GM21786 (cell line): ENCODE results near the gene MAGEB2.
"Not testable (repeated sequence)": the region's sequence is repeated elsewhere in the genome, so short reads cannot be mapped to it uniquely, and the experiment has no call there.

Experiments
- ATAC-seq: cut with Tn5 transposase; IDR thresholded peaks from one replicate; pipeline ENCODE4 v1.9.1; 2021; ENCODE audit not compliant: unreplicated experiment

MAGEB2 gene, protein sequence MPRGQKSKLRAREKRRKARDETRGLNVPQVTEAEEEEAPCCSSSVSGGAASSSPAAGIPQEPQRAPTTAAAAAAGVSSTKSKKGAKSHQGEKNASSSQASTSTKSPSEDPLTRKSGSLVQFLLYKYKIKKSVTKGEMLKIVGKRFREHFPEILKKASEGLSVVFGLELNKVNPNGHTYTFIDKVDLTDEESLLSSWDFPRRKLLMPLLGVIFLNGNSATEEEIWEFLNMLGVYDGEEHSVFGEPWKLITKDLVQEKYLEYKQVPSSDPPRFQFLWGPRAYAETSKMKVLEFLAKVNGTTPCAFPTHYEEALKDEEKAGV

DNA sequence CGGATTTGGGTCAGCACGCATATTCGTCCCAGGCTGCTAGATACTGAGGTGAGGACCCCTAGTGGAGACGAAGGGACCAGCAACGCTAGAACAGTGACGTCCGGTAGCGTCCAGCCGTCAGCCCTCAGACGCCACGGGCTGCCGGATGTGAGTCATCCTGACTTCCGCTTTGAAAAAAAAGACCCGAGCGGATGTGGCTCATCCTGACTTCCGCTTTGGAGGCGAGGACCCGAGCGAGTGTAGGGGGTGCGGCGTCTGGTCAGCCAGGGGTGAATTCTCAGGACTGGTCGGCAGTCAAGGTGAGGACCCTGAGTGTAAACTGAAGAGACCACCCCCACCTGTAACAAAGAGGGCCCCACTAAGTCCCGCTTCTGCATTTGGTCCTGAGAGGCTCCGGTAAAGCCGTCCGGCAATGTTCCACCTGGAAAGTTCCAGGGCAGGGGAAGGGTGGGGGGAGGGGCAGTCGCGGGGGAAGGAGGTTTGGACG is at the start of gene MAGEB2:
TSS of gene MAGEB2 (plus strand) at position 207 of the 487 bp plus-strand sequence. CDS start 3,018 bp downstream, outside the sequence.
- ATAC-seq = no peak

DNA sequence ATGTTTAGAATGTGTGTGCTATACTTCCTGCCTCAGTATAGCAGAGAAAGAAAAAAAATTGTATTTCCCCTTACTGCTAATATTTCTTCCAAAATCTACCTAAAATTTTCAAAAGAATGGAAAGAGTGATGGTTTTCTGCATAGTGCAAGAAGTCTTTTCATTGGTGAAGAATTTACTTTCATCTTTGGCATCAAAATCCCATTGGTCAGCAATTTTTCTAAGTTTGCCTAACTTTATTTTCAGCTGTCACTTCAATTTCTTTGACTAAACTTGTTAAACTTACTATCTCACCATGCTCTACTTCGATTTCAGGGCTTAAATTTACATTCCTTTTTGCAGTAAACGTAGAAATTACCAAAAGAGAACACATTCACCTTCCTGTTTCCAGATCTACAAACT is 44.5 kb upstream of the MAGEB2 start:
- no peak for ATAC-seq

DNA sequence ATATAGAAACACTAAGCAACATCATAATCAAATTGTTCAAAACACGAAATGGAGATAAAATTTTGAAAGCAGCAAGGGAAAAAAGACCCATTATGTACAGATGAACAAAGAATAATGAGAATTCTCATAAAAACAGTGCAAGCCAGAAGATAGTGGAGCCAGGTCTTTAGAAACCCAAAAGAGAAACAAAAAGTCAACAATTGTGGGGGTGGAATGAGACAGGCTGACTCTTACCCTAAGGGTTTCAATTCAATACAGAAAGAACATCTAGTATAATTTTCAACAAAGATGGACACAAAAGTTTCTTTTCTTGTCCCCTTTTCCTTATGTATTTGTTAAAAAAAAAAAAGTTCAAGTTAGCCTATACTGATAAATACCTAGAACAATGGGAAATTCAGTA is 34.0 kb upstream of the MAGEB2 start:
- no peak for ATAC-seq

DNA sequence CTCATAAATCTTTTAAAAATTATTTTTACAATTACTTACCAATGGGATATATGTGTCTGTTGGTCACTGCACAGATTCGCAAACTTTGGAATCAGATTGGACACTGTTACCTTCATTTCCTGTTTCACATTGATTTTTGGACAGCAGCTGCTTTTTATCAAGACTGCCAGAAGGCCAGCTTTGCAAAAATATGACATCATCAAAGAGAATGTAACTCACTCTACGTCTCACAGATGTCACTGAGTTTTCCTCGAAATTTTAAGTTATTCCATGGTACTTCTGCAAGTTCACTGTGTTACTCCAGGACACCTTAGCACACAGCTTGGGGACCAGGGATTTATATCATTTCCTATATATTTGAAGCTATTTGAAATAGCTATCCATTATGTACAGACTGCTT is 31.8 kb upstream of the MAGEB2 start:
- ATAC-seq = no peak

DNA sequence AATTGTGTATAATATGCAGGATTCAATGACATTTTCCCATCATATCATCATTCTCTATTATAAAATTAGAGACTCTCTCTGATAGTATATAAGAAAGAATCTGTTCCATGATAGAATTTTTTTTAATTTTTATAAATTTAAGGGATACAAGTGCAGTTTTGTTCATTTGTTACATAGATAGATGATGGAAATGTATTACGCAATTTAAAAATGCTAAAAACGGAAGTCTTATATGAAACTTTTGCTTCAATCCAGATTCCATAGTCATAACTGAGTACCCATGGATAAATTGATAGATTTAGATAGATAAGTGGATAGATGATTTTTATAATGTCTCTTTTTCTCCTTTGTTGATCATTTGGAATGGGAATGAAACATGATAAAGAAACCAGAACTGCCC is 24.9 kb upstream of the MAGEB2 start:
- ATAC-seq = no peak

DNA sequence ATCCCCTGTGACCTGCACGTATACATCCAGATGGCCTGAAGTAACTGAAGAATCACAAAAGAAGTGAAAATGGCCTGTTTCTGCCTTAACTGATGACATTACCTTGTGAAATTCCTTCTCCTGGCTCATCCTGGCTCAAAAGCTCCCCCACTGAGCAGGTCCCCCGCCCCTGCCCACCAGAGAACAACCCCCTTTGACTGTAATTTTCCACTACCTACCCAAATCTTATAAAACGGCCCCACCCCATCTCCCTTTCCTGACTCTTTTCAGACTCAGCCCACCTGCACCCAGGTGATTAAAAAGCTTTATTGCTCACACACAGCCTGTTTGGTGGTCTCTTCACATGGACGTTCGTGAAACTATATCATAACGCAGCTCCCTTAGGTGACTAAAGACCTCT is 21.5 kb upstream of the MAGEB2 start:
- ATAC-seq = not testable (repeated sequence)

DNA sequence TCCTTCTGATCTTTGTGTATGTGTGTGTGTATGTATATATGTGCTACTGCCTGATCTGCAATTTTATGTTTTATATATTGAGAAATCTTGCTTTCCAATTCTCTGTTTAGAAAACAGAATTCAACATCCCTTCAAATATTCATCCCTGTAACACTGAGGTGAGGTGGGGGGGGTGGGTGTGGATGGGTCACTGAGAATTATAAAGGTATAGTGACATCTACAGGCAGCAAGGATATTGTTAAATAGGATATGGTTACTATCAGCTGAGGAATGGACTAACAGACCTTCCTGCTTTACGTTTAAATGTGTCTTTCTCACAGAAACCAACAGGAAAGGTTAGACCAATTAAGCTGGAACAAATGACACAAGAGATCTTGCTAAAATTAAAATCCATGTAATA is 19.0 kb upstream of the MAGEB2 start:
- peak; percentile 52 for ATAC-seq

DNA sequence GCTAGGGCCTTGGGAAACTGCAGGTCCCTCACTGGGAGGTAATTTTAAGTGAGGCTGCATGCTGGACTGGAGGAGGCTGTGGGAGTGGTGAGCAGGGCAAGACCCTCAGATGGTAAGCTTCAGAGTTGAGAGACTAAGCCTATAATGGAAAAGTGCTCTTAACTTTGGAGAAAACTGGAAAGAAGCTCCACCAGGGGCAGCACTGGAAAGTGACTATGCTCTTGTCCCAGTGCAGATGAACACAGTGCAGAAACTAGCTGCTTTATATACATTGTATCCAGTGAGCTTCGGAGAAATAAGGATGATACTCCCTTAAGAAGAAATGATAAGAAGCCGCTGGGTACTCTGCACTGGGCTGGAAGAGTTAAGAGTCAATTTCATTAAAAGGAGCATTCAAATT is 3.2 kb upstream of the MAGEB2 start:
- ATAC-seq = no peak

DNA sequence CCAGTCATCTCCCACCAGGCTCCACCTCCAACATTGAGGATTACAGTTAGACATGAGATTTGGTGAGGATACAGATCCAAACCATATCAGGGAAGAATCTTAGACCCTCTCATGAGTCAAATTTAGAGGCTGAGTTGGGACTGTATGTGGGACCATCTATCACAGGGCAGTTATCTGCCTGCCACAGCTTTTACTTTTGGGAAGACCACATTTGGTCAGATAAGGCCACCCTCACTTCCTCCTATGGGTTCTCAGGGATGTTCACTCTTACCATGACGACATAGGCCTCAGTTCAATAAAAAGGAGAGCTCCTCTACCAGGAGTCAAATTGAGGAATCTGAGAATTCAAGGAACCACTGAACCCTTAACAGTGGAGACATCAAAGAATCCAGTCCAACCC is 2.1 kb downstream of the MAGEB2 start:
- ATAC-seq = no peak

DNA sequence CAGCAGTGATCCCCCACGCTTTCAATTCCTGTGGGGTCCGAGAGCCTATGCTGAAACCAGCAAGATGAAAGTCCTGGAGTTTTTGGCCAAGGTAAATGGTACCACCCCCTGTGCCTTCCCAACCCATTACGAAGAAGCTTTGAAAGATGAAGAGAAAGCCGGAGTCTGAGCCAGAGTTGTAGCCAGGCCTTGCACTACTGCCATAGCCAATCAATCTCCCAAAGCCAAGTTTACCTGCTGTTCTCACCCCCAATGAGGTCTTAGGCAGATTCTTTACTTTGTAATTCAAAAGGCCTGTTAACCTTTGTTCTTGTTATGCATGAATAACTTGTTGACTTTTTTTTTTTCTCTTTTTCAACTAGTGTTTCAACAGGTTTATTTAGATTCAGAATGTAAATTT is 4.0 kb downstream of the MAGEB2 start:
- no peak for ATAC-seq

DNA sequence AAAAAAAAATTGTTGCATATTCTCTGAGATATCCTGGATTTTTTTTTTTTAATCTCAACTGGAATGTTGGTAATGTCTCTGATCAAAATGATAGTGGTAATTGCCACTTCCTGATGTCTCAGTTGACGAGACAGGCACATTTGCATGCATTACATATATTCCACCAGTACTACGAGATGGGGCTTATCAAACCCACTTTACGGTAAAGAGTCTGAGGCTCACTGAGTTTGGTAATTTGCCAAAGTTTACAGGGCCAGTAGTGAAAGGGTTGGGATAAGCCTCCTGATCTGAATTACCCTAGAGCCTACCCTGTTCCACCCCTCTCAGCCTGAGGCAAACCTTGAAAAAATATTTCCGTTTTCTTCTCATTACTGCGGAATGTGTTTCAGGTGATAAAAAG is 5.3 kb downstream of the MAGEB2 start:
- no peak for ATAC-seq

DNA sequence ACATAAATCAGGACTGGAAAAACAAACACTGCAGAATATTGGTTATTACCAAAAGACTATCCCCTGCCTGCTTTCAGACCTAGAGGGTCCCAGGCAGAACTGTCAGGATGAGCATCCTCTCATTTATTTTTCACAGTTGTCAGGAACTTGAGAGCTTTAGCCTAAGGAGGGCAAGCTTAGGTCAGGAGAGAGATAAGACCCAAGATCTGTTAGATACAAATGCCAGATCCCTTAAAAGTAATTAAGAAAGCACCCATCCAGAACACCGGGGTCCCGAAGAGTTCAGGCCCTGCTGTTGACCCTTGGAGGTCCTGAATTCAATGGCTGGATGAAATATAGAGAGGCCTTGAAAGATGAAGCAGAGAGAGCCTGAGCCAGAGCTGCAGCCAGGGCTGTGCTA is 9.2 kb downstream of the MAGEB2 start:
- no peak for ATAC-seq

DNA sequence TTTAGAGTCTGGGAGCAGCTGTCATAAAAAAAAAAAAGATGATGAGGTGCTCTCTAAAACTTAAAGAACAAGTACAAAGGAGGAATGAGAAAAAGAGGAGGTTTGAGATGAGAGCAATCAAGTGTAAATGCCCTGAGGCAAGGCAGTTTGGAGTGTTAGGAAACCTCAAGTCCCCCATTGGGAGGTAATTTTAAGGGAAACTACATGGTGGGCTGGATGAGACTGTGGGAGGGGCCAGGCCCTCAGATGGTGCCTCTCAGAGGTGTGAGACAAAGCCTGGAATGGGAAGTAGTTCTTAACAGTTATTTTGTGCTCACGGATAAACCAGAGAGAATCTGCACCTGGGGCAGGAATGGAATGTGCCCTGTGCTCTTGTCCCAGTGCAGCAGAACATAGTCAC is 13.2 kb downstream of the MAGEB2 start:
- ATAC-seq = no peak

DNA sequence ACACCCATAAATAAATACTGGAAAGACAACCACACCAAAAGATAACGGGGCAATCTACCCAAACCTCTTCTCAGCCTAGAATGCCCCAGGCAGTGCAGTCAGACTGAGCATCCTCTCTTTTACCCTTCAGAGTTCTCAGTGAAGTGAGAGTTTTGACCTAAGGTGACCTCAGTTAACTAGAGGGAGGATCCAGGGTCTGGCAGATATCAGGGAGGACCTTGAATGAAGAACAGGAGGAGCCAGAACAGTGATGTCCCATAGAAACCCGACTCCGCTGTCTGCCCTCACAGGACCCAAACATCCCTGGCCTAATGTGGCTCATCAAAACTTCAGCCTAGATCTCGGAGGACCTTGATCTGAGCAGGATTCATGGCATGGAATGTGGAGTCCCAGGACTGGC is 15.0 kb downstream of the MAGEB2 start, which contains the start of gene MAGEB3:
TSS of gene MAGEB3 (plus strand) at position 263 of the 400 bp plus-strand sequence. CDS start 5,268 bp downstream, outside the sequence.
- ATAC-seq = no peak

DNA sequence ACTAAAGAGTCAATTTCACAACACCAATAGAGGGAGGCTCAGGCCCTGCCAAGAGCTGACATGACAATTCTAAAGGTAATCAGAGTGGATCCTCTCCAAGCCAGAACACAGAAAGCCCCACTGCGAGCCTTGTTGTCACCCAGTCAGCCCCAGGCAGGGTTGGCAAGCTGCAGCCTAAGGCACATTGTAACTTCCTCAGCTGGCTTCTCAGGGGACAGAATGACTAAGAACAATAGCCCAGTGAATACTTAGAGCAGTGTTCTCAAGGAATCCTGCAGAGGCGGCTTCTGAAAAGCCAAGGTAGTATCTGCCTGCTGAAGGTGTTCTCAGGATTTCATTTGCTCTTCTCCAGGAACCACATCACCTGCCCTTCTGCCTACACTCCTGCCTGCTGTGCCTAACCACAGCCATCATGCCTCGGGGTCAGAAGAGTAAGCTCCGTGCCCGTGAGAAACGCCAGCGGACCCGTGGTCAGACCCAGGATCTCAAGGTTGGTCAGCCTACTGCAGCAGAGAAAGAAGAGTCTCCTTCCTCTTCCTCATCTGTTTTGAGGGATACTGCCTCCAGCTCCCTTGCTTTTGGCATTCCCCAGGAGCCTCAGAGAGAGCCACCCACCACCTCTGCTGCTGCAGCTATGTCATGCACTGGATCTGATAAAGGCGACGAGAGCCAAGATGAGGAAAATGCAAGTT is 26.5 kb downstream of the MAGEB2 start, which contains the start of gene MAGEB4:
TSS of gene MAGEB4 (plus strand) at position 277 of the 692 bp plus-strand sequence. CDS start at position 413, 136 bp downstream.
- no peak for ATAC-seq

DNA sequence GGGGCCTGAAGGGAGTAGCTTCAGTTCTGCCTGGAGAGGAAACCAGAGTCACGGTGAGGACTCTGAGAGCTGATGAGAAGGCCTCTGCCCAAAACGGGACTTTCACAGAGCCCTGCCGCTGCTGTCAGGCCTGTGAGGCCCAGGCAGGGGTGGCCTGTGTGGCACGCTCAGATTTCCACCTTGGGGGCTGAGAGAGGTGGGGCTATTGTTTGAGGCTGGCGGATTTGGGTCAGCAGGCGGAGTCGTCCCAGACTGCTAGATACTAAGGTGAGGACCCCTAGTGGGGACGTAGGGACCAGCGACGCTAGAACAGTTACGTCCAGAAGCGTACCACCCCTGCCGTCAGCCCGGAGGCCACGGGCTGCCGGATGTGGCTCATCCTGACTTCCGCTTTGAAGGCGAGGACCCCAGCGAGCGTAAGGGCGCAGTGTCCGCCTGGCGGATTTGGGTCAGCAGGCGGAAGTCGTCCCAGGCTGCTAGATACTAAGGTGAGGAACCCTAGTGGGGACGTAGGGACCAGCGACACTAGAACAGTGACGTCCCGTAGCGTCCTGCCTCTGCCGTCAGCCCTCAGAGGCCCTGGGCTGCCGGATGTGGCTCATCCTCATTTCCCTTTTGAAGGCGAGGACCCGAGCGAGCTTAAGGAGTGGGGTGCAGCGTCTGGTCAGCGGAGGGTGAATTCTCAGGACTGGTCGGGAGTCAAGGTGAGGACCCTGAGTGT is 31.6 kb downstream of the MAGEB2 start, which contains the start of gene MAGEB1:
TSS of gene MAGEB1 (plus strand) at position 378 of the 721 bp plus-strand sequence. CDS start 3,348 bp downstream, outside the sequence.
- ATAC-seq = no peak

DNA sequence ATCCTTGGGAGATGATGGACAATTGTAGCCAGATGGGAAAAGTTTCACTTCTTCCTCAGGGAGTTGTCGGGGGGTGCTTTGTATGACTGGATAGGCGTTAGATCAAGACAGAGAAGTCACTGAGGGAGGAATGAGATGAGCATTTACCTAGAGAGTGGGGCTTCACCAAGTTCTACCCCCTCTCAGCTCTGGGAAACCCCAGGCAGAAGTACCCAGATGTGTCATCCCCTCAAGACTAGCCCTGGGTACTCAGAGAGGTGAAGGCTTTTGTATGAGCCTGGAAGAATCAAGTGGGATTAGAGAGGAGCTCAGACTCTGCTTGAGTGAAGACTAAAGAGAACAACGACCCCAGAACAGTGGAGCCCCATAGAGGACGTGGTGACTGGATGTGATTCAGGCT is 33.5 kb downstream of the MAGEB2 start:
- peak; percentile 64 for ATAC-seq

DNA sequence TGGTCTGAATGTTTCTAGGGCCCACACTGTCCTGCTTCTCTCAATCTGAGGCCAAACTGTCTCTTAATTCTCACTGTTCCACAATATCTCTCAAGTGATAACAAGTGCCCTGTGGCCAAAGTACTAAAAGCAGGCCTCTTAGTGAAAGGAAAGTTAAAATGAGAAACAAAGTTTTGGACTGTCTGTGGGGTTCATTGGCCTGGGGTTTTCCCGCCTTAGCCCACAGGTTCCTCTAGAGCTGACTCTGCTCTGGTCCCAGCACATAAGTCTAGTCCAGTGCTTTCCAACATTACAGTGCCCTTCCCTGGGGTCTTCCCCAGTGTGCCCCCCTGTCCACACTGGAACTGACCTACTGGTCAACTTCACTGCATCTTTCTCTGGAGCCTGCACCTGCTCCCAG is 37.9 kb downstream of the MAGEB2 start:
- ATAC-seq = no peak

DNA sequence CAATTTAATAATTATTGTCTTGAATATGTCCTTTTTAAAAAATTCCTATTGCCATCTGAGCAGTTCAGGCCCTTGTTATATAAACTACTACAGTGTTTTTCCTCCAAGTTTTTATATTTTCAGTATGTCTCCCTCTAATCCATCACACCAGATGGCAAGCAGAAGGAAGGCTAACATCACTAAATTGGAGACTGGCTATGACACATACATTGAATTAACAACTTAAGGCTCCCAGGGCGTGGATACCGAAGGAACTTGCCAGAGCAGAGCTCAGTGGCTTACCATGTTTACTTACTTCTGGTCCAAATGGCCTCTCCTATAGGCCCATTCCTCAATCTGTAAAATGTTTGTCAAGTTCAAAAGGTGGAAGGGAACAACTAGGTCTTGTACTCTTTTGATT is 44.6 kb downstream of the MAGEB2 start:
- no peak for ATAC-seq

DNA sequence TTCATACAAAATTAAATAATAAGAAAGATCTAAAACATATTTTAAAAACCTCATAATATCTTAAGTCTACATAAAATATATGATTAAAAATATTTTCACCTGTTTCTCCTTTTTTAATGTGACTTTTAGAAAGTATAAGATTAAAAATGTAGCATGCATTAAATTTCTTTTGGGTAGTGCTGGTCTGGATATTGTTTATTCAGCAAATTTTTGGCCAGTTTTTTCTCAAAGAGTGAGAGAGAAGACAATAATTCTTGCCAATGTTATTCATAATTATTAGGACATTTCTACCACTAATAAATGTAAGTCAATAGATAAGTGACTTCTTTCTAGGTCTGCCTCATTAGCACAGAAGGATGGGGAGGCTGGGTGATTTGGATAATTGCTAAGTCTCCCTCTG is 45.6 kb downstream of the MAGEB2 start:
- no peak for ATAC-seq

DNA sequence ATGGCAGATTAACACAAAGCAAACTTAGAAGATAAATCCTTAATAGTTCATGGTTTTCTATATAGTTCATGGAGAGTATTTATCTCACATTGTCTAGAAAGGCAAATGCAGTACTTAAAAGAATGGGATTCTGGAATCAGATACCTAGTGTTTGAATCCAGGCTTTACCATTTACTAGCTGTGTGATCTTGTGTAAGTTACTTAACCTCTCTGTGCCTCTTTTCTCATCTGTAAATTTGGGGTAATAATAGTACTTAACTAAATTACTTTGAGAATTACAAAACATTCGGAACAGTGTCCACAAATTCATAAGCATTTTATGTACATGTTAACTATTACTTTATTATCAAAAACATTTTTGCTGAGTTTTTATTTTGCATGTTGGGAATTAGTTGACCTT is 47.4 kb downstream of the MAGEB2 start:
- no peak for ATAC-seq
